HG03097 (cell line): ENCODE results near the gene RLN3.
"Not testable (repeated sequence)": the region's sequence is repeated elsewhere in the genome, so short reads cannot be mapped to it uniquely, and the experiment has no call there.

ENCODE experiments used
- ATAC-seq: cut with Tn5 transposase; IDR thresholded peaks from one replicate; pipeline ENCODE4 v1.9.1; 2021; ENCODE audit not compliant: unreplicated experiment, low FRiP score

Gene RLN3

DNA sequence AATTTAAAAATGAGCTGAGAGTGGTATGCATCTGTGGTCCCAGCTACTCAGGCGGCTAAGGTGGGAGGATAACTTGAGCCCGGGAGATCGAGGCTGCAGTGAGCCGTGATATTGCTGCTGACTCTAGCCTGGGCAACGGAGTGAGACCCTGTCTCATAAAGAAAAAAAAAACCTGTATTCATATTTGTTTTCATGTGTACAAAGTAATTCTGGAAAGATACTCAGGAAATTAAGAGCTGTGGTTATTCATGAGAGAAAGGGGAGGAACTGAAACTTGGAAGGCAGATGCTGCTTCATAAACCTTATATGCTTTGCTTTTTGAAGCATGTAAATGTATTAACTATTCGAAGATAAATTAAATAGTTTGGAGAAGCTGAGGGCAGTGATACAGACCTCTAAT, 8.8 kb upstream of the RLN3 start:
- ATAC-seq = no peak

DNA sequence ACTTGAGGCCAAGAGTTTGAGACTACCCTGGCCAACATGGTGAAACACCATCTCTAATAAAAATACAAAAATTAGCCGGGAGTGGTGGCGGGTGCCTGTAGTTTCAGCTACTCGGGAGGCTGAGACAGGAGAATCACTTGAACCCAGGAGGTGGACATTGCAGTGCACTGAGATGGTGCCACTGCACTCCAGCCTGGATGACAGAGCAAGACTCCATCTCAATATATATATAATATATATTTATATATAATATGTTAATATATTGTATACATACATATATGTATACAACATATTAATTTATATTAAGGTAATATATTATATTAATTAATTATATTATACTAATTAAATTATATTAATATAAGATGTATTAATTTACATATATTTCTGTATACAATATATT, 8.2 kb upstream of the RLN3 start:
- not testable (repeated sequence) for ATAC-seq

DNA sequence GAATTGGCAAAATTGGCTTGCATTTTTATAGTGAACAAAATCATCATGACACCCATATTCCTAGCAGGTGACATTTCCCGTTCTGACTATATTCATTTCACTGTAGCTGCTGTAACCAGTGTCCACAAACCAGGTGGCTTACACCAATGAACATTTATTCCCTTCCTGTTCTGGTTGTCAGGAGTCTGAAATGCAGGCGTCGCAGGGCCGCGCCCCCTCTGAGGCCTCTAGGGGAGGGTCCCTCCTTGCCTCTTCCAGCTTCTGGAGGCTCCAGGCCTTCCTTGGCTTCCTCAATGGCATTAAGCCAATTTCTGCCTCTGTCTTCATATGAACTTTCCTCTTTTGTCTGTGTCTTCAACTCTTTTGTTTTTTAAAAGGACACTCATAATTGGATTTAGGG, 6.5 kb upstream of the RLN3 start:
- ATAC-seq = no peak

DNA sequence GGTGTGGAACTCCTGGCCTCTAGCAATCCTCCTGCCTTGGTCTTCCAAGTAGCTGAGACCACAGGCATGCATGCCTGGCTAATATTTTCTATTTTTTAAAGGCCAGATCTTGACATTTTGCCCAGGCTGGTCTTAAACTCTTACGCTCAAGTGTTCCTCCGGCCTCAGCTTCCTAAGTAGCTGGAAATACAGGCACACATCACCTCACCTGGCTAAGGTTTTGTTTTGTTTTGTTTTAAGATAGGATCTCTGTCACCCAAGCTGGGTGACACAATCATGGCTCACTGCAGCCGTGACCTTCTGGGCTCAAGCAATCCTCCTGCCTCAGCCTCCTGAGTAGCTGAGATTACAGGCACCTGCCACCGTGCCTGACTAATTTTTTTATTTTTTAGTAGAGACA, 5.5 kb upstream of the RLN3 start:
- no peak for ATAC-seq

GRCh38 chr19:14023404-14024235, 4.3 kb upstream of the RLN3 start:
- ATAC-seq = no peak

DNA sequence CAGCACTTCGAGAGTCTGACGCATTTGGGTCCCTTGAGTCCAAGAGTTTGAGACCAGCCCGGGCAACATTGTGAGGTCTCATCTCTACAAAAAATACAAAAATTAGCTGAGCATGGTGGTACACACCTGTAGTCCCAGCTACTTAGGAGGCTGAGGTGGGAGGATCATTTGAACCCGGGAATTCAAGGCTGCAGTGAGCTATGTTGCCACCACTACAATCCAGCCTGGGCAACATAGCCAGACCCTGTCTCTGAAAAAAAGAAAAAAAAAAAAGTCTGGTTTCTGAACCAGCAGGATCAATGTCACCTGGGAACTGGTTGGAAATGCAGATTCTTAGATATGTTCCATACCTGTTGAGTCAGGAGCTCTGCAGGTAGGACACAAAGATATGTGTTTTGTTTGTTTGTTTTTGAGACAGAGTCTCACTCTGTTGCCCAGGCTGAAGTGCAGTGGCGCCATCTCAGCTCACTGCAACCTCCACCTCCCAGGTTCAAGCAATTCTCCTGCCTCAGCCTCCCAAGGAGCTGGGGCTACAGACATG, 1.2 kb upstream of the RLN3 start:
- not testable (repeated sequence) for ATAC-seq

DNA sequence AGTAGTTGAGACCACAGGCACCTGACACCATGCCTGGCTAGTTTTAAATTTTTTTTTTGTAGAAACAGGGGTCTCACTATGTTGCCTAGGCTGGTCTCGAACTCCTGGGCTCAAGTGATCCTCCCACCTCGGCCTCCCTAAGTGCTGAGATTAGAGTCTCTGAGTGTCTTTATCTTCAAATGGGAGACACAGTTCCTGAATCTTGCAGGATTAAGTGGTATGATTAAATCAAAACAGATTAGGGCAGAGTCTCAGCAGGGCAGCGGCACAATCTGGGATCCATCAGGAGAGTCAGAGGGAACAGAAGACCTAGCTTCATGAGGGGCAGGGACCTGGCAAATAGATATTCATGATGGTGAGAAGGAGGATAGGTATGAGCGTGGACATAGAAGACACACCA, 953 bp downstream of the RLN3 start:
- no peak for ATAC-seq

DNA sequence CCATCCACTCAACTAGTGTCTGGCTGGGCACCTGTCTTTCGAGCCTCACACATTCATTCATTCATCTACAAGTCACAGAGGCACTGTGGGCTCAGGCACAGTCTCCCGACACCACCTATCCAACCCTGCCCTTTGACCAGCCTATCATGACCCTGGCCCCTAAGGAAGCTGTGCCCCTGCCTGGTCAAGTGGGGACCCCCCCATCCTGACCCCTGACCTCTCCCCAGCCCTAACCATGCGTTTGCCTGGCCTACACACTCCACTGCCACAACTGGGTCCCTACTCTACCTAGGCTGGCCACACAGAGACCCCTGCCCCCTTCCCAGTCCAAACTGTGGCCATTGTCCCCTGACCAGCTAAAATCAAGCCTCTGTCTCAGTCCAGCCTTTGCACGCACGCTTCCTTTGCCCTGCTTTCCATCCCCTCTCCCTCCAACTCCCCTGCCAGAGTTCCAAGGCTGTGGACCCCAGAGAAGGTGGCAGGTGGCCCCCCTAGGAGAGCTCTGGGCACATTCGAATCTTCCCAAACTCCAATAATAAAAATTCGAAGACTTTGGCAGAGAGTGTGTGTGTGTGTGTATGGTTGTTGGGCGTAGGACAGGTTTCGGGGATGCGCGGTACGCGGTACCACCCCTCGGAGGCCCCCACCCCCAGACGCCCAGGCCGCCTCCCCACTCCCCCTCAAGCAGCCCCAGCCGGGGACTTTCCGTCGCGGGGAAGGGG, 3.2 kb downstream of the RLN3 start:
- no peak for ATAC-seq

- no peak for ATAC-seq
These were observed 4.0 kb downstream of the RLN3 start, which contains the start of gene IL27RA for GRCh38 chr19:14031719-14032480. Gene IL27RA, plus strand, starts transcription at chr19:14031762. Its CDS starts 111 bp downstream, at chr19:14031873.

DNA sequence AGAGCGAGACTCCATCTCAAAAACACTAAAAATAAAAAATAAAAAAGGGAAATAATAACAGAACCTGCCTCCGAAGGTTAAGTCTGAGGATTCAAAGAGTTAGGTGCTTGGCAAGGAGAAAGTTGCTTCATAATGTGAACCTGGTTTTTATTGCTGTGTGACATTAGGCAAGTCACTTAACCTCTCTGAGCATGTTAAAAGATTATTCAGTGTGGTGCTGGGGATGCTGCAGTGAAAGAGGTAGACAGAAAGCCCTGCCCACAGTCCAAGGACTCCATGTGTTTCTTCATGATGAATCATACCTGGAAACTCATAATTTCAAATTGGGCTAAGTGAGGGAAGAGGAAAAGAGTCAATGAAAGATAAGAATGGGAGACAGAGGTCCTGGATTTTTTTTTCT, 6.0 kb downstream of the RLN3 start:
- ATAC-seq = no peak

DNA sequence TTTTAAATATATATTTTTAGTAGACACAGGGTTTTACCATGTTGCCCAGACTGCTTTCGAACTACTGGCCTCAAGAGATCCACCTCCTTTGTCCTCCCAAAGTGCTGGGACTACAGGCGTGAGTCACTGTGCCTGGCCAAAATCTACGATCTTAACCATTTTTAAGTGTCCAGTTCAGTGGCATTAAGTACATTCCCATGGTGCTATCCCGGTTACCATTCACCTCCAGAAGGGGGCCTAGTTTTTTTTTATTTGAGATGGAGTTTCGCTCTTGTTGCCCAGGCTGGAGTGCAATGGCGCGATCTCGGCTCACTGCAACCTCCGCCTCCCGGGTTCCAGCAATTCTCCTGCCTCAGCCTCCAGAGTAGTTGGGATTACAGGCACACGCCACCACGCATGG, 7.2 kb downstream of the RLN3 start:
- ATAC-seq = not testable (repeated sequence)

DNA sequence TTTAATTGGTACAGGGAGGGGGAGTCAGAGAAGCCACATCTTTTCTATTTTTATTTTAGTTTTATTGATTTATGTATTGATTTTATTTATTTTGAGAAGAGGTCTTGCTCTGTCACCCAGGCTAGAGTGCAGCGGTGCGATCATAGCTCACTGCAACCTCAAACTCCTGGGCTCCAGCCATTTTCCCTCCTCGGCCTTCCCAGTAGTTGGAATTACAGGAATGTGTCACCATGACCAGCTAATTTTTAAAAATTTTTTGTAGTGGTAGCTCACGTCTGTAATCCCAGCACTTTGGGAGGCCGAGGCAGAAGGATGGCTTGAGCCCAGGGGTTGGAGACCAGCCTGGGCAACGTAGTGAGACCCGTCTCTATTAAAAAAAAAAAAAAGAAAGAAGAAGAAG, 7.8 kb downstream of the RLN3 start:
- no peak for ATAC-seq

- ATAC-seq = no peak
These were observed 11.2 kb downstream of the RLN3 start for GRCh38 chr19:14039181-14039580.

DNA sequence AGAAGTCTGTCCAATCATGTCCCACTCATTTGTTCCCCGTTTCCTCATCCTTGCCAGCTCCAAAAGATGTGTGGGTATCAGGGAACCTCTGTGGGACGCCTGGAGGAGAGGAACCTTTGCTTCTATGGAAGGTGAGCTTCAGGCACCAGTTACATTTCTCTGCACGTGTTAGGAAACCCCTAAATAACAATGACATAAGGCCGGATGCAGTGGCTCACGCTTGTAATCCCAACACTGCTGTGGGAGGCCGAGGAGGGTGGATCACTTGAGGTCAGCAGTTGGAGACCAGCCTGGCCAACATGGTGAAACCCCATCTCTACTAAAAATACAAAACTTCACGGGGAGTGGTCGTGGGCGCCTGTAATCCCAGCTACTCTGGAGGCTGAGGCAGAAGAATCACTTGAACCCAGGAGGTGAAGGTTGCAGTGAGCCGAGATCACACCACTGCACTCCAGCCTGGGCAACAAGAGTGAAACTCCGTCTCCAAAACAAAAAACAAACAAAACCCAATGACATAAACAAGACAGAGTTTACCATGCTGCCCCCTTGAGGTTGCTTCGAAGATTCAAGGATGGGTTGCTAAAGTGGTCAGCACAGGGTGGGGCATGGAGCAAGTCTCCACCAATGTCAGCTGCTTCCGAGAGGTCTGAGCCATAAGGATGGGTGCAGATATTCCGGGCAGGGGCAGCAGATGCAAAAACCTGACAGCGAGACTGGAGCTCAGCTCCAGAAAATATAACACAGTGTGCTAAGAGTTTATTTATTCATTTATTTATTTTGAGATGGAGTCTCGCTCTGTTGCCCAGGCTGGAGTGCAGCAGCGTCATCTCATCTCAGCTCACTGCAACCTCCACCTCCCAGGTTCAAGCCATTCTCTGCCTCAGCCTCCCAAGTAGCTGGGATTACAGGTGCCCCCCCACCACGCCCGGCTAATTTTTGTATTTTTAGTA, 15.0 kb downstream of the RLN3 start:
- ATAC-seq = not testable (repeated sequence)

DNA sequence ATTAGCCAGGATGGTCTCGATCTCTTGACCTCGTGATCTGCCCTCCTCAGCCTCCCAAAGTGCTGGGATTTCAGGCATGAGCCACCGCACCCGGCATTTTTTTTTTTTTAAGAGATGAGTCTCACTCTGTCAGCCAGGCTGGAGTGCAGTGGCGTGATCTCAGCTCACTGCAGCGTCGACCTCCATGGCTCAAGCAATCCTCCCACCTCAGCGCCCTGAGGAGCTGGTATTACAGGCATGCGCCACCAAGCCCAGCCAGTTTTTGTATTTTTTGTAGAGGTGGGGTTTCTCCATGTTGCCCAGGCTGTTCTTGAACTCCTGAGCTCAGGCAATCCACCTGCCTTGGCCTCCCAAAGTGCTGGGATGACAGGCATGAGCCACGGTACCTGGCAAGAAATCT, 19.9 kb downstream of the RLN3 start:
- not testable (repeated sequence) for ATAC-seq

GRCh38 chr19:14048443-14049153, 20.6 kb downstream of the RLN3 start:
- no peak for ATAC-seq

- no peak for ATAC-seq
These were observed 22.6 kb downstream of the RLN3 start for GRCh38 chr19:14050512-14050911.

- ATAC-seq = not testable (repeated sequence)
These were observed 23.0 kb downstream of the RLN3 start for GRCh38 chr19:14050961-14051360.

DNA sequence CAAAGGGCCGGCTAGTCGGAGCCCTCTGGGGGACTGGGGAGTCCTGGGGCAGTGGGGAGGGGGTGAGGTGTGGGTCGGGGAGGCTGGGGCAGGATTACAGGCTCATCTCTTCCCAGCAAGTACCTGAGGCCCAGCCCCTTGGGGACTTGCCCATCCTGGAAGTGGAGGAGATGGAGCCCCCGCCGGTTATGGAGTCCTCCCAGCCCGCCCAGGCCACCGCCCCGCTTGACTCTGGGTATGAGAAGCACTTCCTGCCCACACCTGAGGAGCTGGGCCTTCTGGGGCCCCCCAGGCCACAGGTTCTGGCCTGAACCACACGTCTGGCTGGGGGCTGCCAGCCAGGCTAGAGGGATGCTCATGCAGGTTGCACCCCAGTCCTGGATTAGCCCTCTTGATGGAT, 24.0 kb downstream of the RLN3 start:
- ATAC-seq = no peak
